A673 (cell line): Measurements from ENCODE around the gene TXNRD2. TPM values are rescaled to one million over a fixed set of nuclear protein-coding genes. Genes with fewer than 3 reads are reported as not detected.
"Not testable (repeated sequence)": the region's sequence is repeated elsewhere in the genome, so short reads cannot be mapped to it uniquely, and the experiment has no call there.

Experiments
- BruUV-seq: library from RNA; stranded (reverse); fragments of 400-500 nt; replicated peaks from 2 replicates; lab custom pipeline; 2021; lab: Mats Ljungman, UMichigan
- CTCF ChIA-PET: fragments of 300-600 bp; sonication (Branson Sonifier 250); formaldehyde crosslinking; loops from one replicate; lab custom pipeline; 2022; ENCODE audit warnings: antibody characterized with exemption; lab: Charles Lee
- POLR2A ChIA-PET: fragments of 300-600 bp; sonication (Branson Sonifier 250); formaldehyde crosslinking; loops from one replicate; lab custom pipeline; 2022; ENCODE audit warnings: antibody characterized with exemption; ENCODE audit not compliant: low non-redundant PET; lab: Charles Lee
- DNase-seq: peaks from one replicate; pipeline ENCODE4 v3.0.0-alpha.2; 2015; ENCODE audit warnings: low spot score
- H3K27ac ChIP-seq: fragments of 200-600 bp; sonication (generic); 2 replicates; pipeline ENCODE4 v1.5.1; 2016; ENCODE audit warnings: mixed run types, low read depth, mild to moderate bottlenecking, mixed read lengths, antibody characterized with exemption, low read length; ENCODE audit not compliant: poor library complexity, severe bottlenecking
- H3K27me3 ChIP-seq: fragments of 200-600 bp; sonication (generic); replicated peaks from 2 replicates; pipeline ENCODE4 v1.6.1; 2017; ENCODE audit warnings: mixed run types, low read depth, mild to moderate bottlenecking, mixed read lengths, antibody characterized with exemption, low read length; ENCODE audit not compliant: insufficient read depth, poor library complexity
- H3K36me3 ChIP-seq: fragments of 200-600 bp; sonication (generic); 2 replicates; pipeline ENCODE4 v1.6.1; 2016; ENCODE audit warnings: mixed run types, mild to moderate bottlenecking, mixed read lengths, antibody characterized with exemption, low read length; ENCODE audit not compliant: insufficient read depth, poor library complexity, severe bottlenecking
- H3K4me1 ChIP-seq: fragments of 200-600 bp; sonication (generic); 2 replicates; pipeline ENCODE4 v1.6.1; 2017; ENCODE audit warnings: mixed run types, mild to moderate bottlenecking, mixed read lengths, antibody characterized with exemption, low read length; ENCODE audit not compliant: insufficient read depth, poor library complexity, severe bottlenecking
- H3K4me3 ChIP-seq: fragments of 200-600 bp; sonication (generic); 2 replicates; pipeline ENCODE4 v1.5.1; 2016; ENCODE audit warnings: low read depth, mixed run types, mild to moderate bottlenecking, mixed read lengths, low read length; ENCODE audit not compliant: poor library complexity, severe bottlenecking
- H3K9me3 ChIP-seq: fragments of 200-600 bp; sonication (generic); 2 replicates; pipeline ENCODE4 v1.6.1; 2016; ENCODE audit warnings: mixed run types, low read depth, mild to moderate bottlenecking, mixed read lengths, antibody characterized with exemption, low read length; ENCODE audit not compliant: poor library complexity, severe bottlenecking
- EZH2 ChIP-seq: fragments of 200-600 bp; sonication (generic); IDR thresholded peaks from 2 replicates; pipeline ENCODE4 v1.6.1; 2017; ENCODE audit warnings: borderline replicate concordance, low read depth, mild to moderate bottlenecking, mixed read lengths, antibody characterized with exemption, low read length; ENCODE audit not compliant: poor library complexity, severe bottlenecking
- intact Hi-C: fragments of 100-400 bp; cut with micrococcal nuclease; formaldehyde crosslinking; loops from one replicate; pipeline ENCODE4 v1.10.0; 2022; ENCODE audit not compliant: unreplicated experiment
- total RNA-seq: library from RNA; stranded (reverse); gene quantifications from 2 replicates; pipeline ENCODE4 v1.2.3, GENCODE V29; 2021
- TF ChIP-seq, protein P1 (sequence below): fragments of 300-800, 200-600 bp; sonication (generic); conservative IDR thresholded peaks from 2 replicates; pipeline ENCODE4 v1.5.1; 2017; ENCODE audit warnings: low read depth, mild to moderate bottlenecking, antibody characterized with exemption, low read length, moderate library complexity, mixed read lengths

Gene TXNRD2
- total RNA-seq, 1 experiment from 2014 or later: 32.6 TPM

DNA sequence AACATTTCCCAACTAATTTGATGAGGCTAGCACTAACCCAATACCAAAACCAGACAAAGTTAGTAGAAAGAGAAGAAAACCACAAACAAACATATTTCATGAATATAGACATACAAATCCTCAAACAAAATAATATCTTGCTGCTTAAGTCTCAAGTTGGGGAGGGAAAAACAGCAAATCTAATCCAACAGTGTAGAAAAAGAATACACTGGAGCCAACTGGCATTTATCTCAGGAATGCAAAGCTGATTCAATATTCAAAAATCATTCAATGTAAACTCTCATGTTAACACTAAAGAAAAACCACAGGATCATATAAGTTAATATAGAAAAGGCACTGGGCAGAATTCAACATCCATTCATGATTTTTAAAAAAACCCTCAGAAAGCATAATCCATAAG, 105.1 kb downstream of the TXNRD2 start:
- POLR2A ChIA-PET: no interaction called here

DNA sequence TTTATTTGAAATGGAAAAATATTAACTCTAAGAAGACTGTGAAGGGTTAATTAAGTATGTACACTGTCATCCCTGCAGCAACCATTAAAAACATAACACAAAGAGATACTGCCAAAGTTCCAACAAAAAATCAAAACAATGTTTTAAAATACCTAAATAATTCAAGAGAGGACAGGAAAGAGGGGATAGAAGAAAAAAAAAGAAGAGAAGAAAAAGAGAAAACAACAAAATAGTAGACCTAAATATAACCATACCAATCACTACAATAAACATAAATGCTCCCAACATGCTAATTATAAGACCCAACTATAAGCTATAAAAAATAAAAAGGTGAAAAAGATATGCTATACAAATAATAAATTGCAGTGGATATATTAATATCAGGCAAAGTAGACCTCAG, 107.0 kb downstream of the TXNRD2 start:
- no peaks in the 10 kb centered on the region for H3K36me3 ChIP-seq
- H3K4me1 ChIP-seq: peaks cover 11% of the 10 kb centered on the region
- intact Hi-C loops: no loop called here
- POLR2A ChIA-PET: no interaction called here
- no peak overlapping the region for H3K27ac ChIP-seq
- H3K4me3 ChIP-seq: no peak overlapping the region
- BruUV-seq: no TSS peak
- TF ChIP-seq, protein P1, sequence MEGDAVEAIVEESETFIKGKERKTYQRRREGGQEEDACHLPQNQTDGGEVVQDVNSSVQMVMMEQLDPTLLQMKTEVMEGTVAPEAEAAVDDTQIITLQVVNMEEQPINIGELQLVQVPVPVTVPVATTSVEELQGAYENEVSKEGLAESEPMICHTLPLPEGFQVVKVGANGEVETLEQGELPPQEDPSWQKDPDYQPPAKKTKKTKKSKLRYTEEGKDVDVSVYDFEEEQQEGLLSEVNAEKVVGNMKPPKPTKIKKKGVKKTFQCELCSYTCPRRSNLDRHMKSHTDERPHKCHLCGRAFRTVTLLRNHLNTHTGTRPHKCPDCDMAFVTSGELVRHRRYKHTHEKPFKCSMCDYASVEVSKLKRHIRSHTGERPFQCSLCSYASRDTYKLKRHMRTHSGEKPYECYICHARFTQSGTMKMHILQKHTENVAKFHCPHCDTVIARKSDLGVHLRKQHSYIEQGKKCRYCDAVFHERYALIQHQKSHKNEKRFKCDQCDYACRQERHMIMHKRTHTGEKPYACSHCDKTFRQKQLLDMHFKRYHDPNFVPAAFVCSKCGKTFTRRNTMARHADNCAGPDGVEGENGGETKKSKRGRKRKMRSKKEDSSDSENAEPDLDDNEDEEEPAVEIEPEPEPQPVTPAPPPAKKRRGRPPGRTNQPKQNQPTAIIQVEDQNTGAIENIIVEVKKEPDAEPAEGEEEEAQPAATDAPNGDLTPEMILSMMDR: no peak
- TF ChIP-seq EZH2: no peak
- no peaks in the 10 kb centered on the region for H3K9me3 ChIP-seq
- DNase-seq: no peak
- H3K27me3 ChIP-seq: no peaks in the 10 kb centered on the region
- CTCF ChIA-PET: no interaction called here

More for the DNA sequence above, 105.1 kb downstream of the TXNRD2 start:
- Histone ChIP-seq H3K4me3 (no peak overlapping the region), H3K4me1 (peaks cover 11% of the 10 kb centered on the region), H3K27ac (no peak overlapping the region), H3K36me3 (no peaks in the 10 kb centered on the region), H3K27me3 (no peaks in the 10 kb centered on the region), H3K9me3 (no peaks in the 10 kb centered on the region)
- DNase-seq: no peak
- BruUV-seq: no TSS peak
- no peak for TF ChIP-seq EZH2
- TF ChIP-seq, protein P1: no peak
- CTCF ChIA-PET: no interaction called here
- intact Hi-C loops: no loop called here

DNA sequence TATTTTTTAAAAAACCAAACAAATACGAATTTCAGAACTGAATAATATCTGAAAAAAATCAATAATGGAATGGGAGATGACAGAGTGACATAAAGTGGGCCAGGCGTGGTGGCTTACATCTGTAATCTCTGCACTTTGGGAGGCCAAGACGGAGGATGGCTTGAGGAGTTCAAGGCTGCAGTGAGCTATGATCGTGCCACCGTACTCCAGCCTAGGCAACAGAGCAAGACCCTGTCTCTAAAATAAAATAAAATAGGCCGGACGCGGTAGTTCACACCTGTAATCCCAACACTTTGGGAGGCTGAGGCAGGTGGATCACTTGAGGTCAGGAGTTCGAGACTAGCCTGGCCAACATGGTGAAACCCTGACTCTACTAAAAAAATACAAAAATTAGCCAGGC, 108.3 kb downstream of the TXNRD2 start:
- H3K27ac ChIP-seq, H3K36me3 ChIP-seq, DNase-seq, intact Hi-C loops, H3K4me3 ChIP-seq, POLR2A ChIA-PET, CTCF ChIA-PET, H3K27me3 ChIP-seq, BruUV-seq, H3K9me3 ChIP-seq: not testable (repeated sequence)
- H3K4me1 ChIP-seq: peaks cover 11% of the 10 kb centered on the region

DNA sequence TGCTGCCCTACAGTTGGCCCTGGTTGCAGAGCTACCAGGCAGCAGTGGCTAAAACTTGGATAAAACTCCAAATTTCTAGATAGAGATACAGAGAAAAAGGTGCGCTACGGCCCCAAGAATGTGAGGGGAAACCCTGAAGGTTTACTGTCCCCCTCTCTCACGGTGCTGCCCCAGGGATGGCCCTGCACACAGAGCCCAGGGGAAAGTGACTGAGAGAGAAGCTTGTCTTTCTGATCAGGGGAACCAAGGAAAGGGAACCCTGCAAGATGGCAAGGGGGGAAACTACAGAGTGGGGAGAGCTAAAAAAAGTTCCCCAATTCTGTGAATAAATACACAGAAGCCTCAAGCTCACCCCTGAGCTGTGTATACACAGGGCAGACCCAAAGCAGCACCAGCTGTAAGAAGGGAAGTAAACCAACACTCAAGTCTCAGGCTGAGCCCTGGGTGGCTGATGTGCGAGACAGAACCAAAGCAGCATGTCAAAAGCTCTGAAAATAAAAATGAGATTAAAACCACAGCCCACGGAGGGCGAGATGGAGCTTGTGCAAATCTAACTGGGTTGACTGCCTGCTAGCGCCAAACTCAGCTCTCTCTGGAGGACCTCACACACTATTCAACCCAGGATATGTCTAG, 109.0 kb downstream of the TXNRD2 start:
- H3K36me3 ChIP-seq: no peaks in the 10 kb centered on the region
- no peak for TF ChIP-seq EZH2
- TF ChIP-seq, protein P1: no peak
- H3K9me3 ChIP-seq: no peaks in the 10 kb centered on the region
- BruUV-seq: no TSS peak
- POLR2A ChIA-PET: no interaction called here
- DNase-seq: no peak
- no peak overlapping the region for H3K27ac ChIP-seq
- peaks cover 8% of the 10 kb centered on the region for H3K4me1 ChIP-seq
- intact Hi-C loops: no loop called here
- no peaks in the 10 kb centered on the region for H3K27me3 ChIP-seq
- no peak overlapping the region for H3K4me3 ChIP-seq
- CTCF ChIA-PET: no interaction called here

DNA sequence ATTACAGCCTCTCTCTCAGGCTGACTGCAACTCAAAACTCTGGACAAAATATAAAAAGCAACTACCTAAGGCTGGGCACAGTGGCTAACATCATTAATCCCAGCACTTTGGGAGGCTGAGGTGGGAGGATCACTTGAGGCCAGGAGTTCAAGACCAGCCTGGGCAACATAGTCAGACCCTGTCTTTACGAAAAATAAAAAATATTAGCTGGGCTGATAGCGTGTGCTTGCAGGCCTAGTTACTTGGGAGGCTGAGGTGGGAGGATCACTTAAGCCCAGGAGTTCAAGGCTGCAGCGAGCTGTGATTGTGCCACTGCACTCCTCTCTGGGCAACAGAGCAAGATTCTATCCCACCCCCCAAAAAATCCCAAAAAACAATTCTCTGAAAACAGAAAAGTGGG, 109.6 kb downstream of the TXNRD2 start:
- H3K36me3 ChIP-seq, POLR2A ChIA-PET, intact Hi-C loops, H3K9me3 ChIP-seq, H3K27me3 ChIP-seq, H3K4me1 ChIP-seq, CTCF ChIA-PET, DNase-seq, H3K27ac ChIP-seq, BruUV-seq, H3K4me3 ChIP-seq: not testable (repeated sequence)
